Loucy (cell line): Measurements from ENCODE around the gene IL5RA.

Source experiments
- EZH2phosphoT487 ChIP-seq: fragments of 200-600 bp; IDR thresholded peaks from 2 replicates; pipeline ENCODE4 v1.6.1; 2018; ENCODE audit warnings: antibody characterized with exemption, mild to moderate bottlenecking, moderate library complexity, borderline replicate concordance
- TF ChIP-seq, protein P1 (sequence below): fragments of 200-600 bp; sonication (generic); conservative IDR thresholded peaks from 2 replicates; pipeline ENCODE4 v1.5.1; 2014; ENCODE audit warnings: mild to moderate bottlenecking, antibody characterized with exemption, low read length

GRCh38 chr3:3105815-3106214 lies 4.4 kb downstream of the IL5RA start:
- TF ChIP-seq EZH2phosphoT487 = no peak
- TF ChIP-seq, protein P1, sequence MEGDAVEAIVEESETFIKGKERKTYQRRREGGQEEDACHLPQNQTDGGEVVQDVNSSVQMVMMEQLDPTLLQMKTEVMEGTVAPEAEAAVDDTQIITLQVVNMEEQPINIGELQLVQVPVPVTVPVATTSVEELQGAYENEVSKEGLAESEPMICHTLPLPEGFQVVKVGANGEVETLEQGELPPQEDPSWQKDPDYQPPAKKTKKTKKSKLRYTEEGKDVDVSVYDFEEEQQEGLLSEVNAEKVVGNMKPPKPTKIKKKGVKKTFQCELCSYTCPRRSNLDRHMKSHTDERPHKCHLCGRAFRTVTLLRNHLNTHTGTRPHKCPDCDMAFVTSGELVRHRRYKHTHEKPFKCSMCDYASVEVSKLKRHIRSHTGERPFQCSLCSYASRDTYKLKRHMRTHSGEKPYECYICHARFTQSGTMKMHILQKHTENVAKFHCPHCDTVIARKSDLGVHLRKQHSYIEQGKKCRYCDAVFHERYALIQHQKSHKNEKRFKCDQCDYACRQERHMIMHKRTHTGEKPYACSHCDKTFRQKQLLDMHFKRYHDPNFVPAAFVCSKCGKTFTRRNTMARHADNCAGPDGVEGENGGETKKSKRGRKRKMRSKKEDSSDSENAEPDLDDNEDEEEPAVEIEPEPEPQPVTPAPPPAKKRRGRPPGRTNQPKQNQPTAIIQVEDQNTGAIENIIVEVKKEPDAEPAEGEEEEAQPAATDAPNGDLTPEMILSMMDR = no peak
